Thyroid gland (tissue), 4 donors: ENCODE results near the gene ATL2.

Experiments
- POLR2A ChIP-seq, 2 donors: fragments of 450-650 bp; IDR thresholded peaks; one replicate each; pipeline ENCODE4 v1.6.1; 2017; ENCODE audit warnings: antibody characterized with exemption in 2 of 2, mild to moderate bottlenecking in 2 of 2, moderate library complexity in 1 of 2
- TF ChIP-seq, protein P1 (sequence below), 6 experiments: fragments of 200-600 bp in 3 of 6; fragments of 450-650 bp in 3 of 6; sonication (generic) in 3 of 6; IDR thresholded peaks; one replicate each; pipeline ENCODE4 v1.5.1; 2016 to 2019; ENCODE audit warnings: antibody characterized with exemption in 6 of 6, mild to moderate bottlenecking in 2 of 6, inconsistent platforms in 1 of 6, moderate library complexity in 1 of 6

DNA sequence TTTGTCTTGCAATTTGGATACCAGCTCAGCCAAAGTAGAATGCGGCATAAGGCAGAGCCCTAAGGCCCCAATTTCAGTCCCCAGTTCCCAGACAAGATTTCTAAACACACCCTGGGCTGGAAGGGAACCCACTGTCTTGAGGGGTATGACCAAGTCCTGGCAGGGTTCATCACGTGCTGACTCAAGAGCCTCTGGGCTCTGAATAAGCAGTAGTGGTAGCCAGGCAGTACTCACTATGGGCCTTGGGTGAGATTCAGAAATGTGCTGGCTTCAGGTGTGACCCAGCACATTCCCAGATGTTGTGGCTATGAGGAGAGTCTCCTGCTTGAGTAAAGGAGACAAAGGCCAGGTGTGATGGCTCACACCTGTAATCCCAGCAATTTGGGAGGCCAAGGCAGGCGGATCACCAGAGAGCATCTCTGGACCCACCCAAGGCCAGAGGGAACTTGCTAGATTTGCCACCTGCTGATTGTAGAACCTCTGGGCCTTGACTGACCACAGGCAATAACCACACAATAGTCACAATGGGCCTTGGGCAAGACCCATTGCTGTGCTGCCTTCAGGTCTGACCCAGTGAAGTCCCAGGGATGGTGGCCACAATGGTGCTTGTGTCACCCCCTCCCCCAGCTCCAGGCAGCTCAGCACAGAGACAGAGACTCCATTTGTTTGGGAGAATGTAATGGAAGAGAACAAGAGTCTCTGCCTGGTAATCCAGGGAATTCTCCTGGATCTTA, 74.9 kb downstream of the ATL2 start:
- TF ChIP-seq POLR2A (IDR thresholded peaks at IDR 0.05), result no peak
- TF ChIP-seq, protein P1, sequence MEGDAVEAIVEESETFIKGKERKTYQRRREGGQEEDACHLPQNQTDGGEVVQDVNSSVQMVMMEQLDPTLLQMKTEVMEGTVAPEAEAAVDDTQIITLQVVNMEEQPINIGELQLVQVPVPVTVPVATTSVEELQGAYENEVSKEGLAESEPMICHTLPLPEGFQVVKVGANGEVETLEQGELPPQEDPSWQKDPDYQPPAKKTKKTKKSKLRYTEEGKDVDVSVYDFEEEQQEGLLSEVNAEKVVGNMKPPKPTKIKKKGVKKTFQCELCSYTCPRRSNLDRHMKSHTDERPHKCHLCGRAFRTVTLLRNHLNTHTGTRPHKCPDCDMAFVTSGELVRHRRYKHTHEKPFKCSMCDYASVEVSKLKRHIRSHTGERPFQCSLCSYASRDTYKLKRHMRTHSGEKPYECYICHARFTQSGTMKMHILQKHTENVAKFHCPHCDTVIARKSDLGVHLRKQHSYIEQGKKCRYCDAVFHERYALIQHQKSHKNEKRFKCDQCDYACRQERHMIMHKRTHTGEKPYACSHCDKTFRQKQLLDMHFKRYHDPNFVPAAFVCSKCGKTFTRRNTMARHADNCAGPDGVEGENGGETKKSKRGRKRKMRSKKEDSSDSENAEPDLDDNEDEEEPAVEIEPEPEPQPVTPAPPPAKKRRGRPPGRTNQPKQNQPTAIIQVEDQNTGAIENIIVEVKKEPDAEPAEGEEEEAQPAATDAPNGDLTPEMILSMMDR (IDR thresholded peaks at IDR 0.05), result no peak
